H1 (cell line): ENCODE measurements around the gene ZNF407.

ENCODE experiments used
- FOSL1 ChIP-seq: IDR thresholded peaks from 2 replicates; pipeline ENCODE4 v1.6.1; 2011; ENCODE audit warnings: mild to moderate bottlenecking, low read depth, low read length, moderate library complexity; ENCODE audit not compliant: insufficient read depth
- NRF1 ChIP-seq: IDR thresholded peaks from 2 replicates; pipeline ENCODE4 v1.6.1; 2011; ENCODE audit warnings: mild to moderate bottlenecking, low read depth, low read length, improper control_type of control experiment
- POLR2AphosphoS5 ChIP-seq: IDR thresholded peaks from 2 replicates; pipeline ENCODE4 v1.6.1; 2011; ENCODE audit warnings: low read depth, low read length
- TF ChIP-seq, protein P1 (sequence below): IDR thresholded peaks from 2 replicates; pipeline ENCODE4 v1.6.1; 2011; ENCODE audit warnings: low read depth, mild to moderate bottlenecking, low read length; ENCODE audit not compliant: insufficient read depth
- TF ChIP-seq, protein P2 (sequence below), 3 experiments: IDR thresholded peaks; 1 replicate in 2 of 3; 2 replicates in 1 of 3; pipeline versions ENCODE4 v1.5.1 to v1.6.1; 2011; ENCODE audit warnings: low read length in 3 of 3, mild to moderate bottlenecking in 3 of 3, inconsistent platforms in 2 of 3, low read depth in 1 of 3, moderate library complexity in 1 of 3; ENCODE audit not compliant: insufficient read depth in 1 of 3; ENCODE audit errors: control extremely low read depth in 1 of 3

DNA sequence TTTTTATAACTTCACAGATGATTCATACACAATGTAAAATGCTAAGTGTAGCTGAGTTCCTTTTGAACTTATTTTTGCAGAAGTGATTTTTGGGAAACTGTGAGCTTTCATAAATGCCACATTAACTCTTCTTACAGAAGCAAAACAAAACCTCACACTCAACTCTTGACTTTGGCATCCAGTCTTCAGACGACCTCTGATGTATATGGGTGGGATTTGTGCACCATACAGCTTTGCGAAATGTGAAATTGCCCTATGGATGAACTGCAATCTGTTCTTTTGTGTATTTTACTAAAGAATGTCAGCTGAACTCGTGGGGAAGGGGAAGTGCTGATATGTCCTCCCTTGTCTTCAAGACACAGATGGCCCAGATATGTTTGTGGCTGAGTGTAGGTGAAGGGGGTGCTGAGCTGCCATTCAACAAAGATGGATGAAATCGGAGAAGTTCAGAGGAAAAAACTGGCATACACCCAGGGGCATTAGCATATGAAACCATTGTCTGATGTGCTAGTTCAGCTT, 393.0 kb downstream of the ZNF407 start:
- TF ChIP-seq, protein P1, sequence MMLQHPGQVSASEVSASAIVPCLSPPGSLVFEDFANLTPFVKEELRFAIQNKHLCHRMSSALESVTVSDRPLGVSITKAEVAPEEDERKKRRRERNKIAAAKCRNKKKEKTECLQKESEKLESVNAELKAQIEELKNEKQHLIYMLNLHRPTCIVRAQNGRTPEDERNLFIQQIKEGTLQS = no peak
- TF ChIP-seq, protein P2, sequence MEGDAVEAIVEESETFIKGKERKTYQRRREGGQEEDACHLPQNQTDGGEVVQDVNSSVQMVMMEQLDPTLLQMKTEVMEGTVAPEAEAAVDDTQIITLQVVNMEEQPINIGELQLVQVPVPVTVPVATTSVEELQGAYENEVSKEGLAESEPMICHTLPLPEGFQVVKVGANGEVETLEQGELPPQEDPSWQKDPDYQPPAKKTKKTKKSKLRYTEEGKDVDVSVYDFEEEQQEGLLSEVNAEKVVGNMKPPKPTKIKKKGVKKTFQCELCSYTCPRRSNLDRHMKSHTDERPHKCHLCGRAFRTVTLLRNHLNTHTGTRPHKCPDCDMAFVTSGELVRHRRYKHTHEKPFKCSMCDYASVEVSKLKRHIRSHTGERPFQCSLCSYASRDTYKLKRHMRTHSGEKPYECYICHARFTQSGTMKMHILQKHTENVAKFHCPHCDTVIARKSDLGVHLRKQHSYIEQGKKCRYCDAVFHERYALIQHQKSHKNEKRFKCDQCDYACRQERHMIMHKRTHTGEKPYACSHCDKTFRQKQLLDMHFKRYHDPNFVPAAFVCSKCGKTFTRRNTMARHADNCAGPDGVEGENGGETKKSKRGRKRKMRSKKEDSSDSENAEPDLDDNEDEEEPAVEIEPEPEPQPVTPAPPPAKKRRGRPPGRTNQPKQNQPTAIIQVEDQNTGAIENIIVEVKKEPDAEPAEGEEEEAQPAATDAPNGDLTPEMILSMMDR (IDR thresholded peaks at IDR 0.05; ENCODE audit: control extremely low read depth in 1 of 3, insufficient read depth in 1 of 3, low read depth in 1 of 3, low read length in 3 of 3) = no peak
- TF ChIP-seq FOSL1 (no peak), POLR2AphosphoS5 (no peak), NRF1 (no peak)
